GM12878 (cell line): ENCODE results near the gene ZBTB8OS. TPM values are rescaled to one million over a fixed set of nuclear protein-coding genes. Genes with fewer than 3 reads are reported as not detected.

Source experiments
- CBX5 ChIP-seq: sonication (generic); IDR thresholded peaks from 2 replicates; pipeline ENCODE4 v1.6.1; 2016; ENCODE audit warnings: low read depth, moderate library complexity, mild to moderate bottlenecking, inconsistent platforms
- HDAC6 ChIP-seq: fragments of 200-600 bp; sonication (generic); IDR thresholded peaks from one replicate; pipeline ENCODE4 v1.8.0; 2017; ENCODE audit warnings: antibody characterized with exemption; ENCODE audit not compliant: unreplicated experiment
- HDGF ChIP-seq: fragments of 450-650 bp; IDR thresholded peaks from 2 replicates; pipeline ENCODE4 v1.6.1; 2016; ENCODE audit warnings: antibody characterized with exemption
- IRF5 ChIP-seq: fragments of 450-650 bp; IDR thresholded peaks from 2 replicates; pipeline ENCODE4 v1.6.1; 2017; ENCODE audit warnings: borderline replicate concordance
- MEF2A ChIP-seq: IDR thresholded peaks from 2 replicates; pipeline ENCODE4 v1.6.1; 2011; ENCODE audit warnings: low read depth, mild to moderate bottlenecking, low read length, moderate library complexity; ENCODE audit not compliant: insufficient read depth
- MXI1 ChIP-seq: fragments of 150-350 bp; IDR thresholded peaks from 2 replicates; pipeline ENCODE4 v1.6.1; 2011; ENCODE audit warnings: low read depth, mild to moderate bottlenecking, inconsistent platforms, low read length, improper control_type of control experiment
- NBN ChIP-seq: fragments of 450-650 bp; IDR thresholded peaks from 2 replicates; pipeline ENCODE4 v1.6.1; 2016
- RUNX3 ChIP-seq: IDR thresholded peaks from 2 replicates; pipeline ENCODE4 v1.6.1; 2012; ENCODE audit warnings: low read length, inconsistent platforms
- SPI1 ChIP-seq: IDR thresholded peaks from 2 replicates; pipeline ENCODE4 v1.6.1; 2011; ENCODE audit warnings: low read depth, mild to moderate bottlenecking, low read length, moderate library complexity, borderline replicate concordance; ENCODE audit not compliant: insufficient read depth
- SUZ12 ChIP-seq: fragments of 200-600 bp; sonication (generic); IDR thresholded peaks from one replicate; pipeline ENCODE4 v1.6.1; 2018; ENCODE audit warnings: antibody characterized with exemption, mild to moderate bottlenecking; ENCODE audit not compliant: unreplicated experiment
- TCF12 ChIP-seq: IDR thresholded peaks from 2 replicates; pipeline ENCODE4 v1.6.1; 2011; ENCODE audit warnings: low read depth, mild to moderate bottlenecking, low read length
- TCF7 ChIP-seq: IDR thresholded peaks from 2 replicates; pipeline ENCODE4 v1.6.1; 2014; ENCODE audit warnings: antibody characterized with exemption, borderline replicate concordance
- YY1 ChIP-seq: IDR thresholded peaks from 2 replicates; pipeline ENCODE4 v1.6.1; 2011; ENCODE audit warnings: low read depth, mild to moderate bottlenecking, low read length
- ZNF207 ChIP-seq: fragments of 450-650 bp; IDR thresholded peaks from 2 replicates; pipeline ENCODE4 v1.6.1; 2014; ENCODE audit warnings: antibody characterized with exemption, mild to moderate bottlenecking, borderline replicate concordance
- ZNF24 ChIP-seq: fragments of 450-650 bp; IDR thresholded peaks from 2 replicates; pipeline ENCODE4 v1.6.1; 2017; ENCODE audit warnings: antibody characterized with exemption, mild to moderate bottlenecking
- ZNF274 ChIP-seq: IDR thresholded peaks from one replicate; pipeline ENCODE4 v1.8.0; 2011; ENCODE audit not compliant: insufficient read length, insufficient read depth
- ZNF384 ChIP-seq: IDR thresholded peaks from 2 replicates; pipeline ENCODE4 v1.6.1; 2012; ENCODE audit warnings: low read depth, mild to moderate bottlenecking, low read length, improper control_type of control experiment, borderline replicate concordance
- polyA plus RNA-seq, 11 experiments: library from polyadenylated mRNA; depleted of rRNA in 4 of 11; unstranded in 6 of 11; stranded (reverse) in 5 of 11; fragments of >200 nt; fragmentation: Nextera tagmentation in 4 of 11; fragmentation: Illumina TruSeq in 1 of 11; extraction: Ambion mirVana in 4 of 11; extraction: Trizol in 1 of 11; gene quantifications; 1 replicate in 1 of 11; 2 replicates in 10 of 11; pipeline versions ENCODE4 v1.2.1 to v1.2.3, GENCODE V29; 2011 to 2016; ENCODE audit warnings: inconsistent platforms in 2 of 11, missing spikeins in 2 of 11, low read depth in 1 of 11
- total RNA-seq, 4 experiments: library from RNA; depleted of rRNA in 3 of 4; stranded (reverse); fragments of >200 nt in 3 of 4; fragmentation: Illumina TruSeq in 1 of 4; extraction: Trizol in 1 of 4; gene quantifications; 2 replicates each; pipeline versions ENCODE4 v1.2.1 to v1.2.3, GENCODE V29; 2013 to 2021
- TF ChIP-seq, protein P1 (sequence below): fragments of 450-650 bp; IDR thresholded peaks from 2 replicates; pipeline ENCODE4 v1.6.1; 2018; ENCODE audit warnings: borderline replicate concordance, mild to moderate bottlenecking; ENCODE audit not compliant: partially characterized antibody
- TF ChIP-seq, protein P2 (sequence below): IDR thresholded peaks from 2 replicates; pipeline ENCODE4 v1.6.1; 2012; ENCODE audit warnings: low read depth, low read length, improper control_type of control experiment

ZBTB8OS gene
- total and polyA plus RNA-seq, 10 of the 15 experiments (the other 5 are each of a cell fraction or from before 2014, with no cell fraction given) = 77.8 to 350 (median 139) TPM

GRCh38 chr1:32623775-32624174, 26.6 kb downstream of the ZBTB8OS start (continued):
- TF ChIP-seq, protein P1, sequence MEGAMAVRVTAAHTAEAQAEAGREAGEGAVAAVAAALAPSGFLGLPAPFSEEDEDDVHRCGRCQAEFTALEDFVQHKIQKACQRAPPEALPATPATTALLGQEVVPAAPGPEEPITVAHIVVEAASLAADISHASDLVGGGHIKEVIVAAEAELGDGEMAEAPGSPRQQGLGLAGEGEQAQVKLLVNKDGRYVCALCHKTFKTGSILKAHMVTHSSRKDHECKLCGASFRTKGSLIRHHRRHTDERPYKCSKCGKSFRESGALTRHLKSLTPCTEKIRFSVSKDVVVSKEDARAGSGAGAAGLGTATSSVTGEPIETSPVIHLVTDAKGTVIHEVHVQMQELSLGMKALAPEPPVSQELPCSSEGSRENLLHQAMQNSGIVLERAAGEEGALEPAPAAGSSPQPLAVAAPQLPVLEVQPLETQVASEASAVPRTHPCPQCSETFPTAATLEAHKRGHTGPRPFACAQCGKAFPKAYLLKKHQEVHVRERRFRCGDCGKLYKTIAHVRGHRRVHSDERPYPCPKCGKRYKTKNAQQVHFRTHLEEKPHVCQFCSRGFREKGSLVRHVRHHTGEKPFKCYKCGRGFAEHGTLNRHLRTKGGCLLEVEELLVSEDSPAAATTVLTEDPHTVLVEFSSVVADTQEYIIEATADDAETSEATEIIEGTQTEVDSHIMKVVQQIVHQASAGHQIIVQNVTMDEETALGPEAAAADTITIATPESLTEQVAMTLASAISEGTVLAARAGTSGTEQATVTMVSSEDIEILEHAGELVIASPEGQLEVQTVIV = no peak
- TF ChIP-seq IRF5 (no peak), ZNF24 (no peak), HDAC6 (no peak), ZNF274 (no peak), TCF12 (no peak), HDGF (no peak), YY1 (0 out of 2 replicates have a peak, but pooled peaks have one; percentile 21), RUNX3 (peak; percentile 51), SUZ12 (no peak), MEF2A (0 out of 2 replicates have a peak, but pooled peaks have one; percentile 4), ZNF207 (no peak), SPI1 (0 out of 2 replicates have a peak, but pooled peaks have one; percentile 7), CBX5 (no peak), NBN (0 out of 2 replicates have a peak, but pooled peaks have one; percentile 11), TCF7 (no peak), ZNF384 (no peak), MXI1 (no peak)
- TF ChIP-seq, protein P2, sequence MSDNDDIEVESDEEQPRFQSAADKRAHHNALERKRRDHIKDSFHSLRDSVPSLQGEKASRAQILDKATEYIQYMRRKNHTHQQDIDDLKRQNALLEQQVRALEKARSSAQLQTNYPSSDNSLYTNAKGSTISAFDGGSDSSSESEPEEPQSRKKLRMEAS = no peak
- TF ChIP-seq, all 136 proteins: peak for 10
